GM19099 (cell line): ENCODE data around the gene NUTM1.

Experiments
- POLR2A ChIP-seq: IDR thresholded peaks from 3 replicates; pipeline ENCODE4 v1.6.1; 2011; ENCODE audit warnings: low read depth; ENCODE audit not compliant: insufficient read length; ENCODE audit errors: extremely low read depth

Gene NUTM1

GRCh38 chr15:34370129-34370528 lies 27.0 kb downstream of the NUTM1 start:
- TF ChIP-seq POLR2A, result no peak

- no peak for TF ChIP-seq POLR2A
Observed at GRCh38 chr15:34370643-34371042, 27.5 kb downstream of the NUTM1 start.

- TF ChIP-seq POLR2A, result no peak
Observed at GRCh38 chr15:34373951-34374350, 30.8 kb downstream of the NUTM1 start.

GRCh38 chr15:34374816-34375215 lies 31.7 kb downstream of the NUTM1 start:
- TF ChIP-seq POLR2A, result no peak

DNA sequence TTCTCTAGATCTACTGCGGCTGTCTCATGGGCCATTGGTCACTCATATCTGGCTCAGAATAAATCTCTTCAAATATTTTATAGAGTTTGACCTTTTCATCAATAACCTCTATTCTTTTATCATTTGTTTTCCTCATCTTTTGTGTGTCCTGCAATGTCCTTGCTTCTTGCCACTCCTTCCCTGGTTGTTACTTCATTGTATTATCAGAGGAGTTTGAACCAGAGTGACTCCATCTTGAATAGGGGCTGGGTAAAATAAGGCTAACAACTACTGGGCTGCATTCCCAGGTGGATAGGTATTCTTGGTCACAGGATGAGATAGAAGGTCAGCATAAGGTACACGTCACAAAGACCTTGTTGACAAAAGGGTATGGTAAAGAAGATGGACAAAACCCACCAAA lies 33.7 kb downstream of the NUTM1 start:
- TF ChIP-seq POLR2A, result no peak
